Activated T-cell treated with anti-CD3 and anti-CD28 coated beads, Interleukin-2, amount 50 U/mL, for 72 hours (primary cell): ENCODE results near the gene CDH10. TPM values are rescaled to one million over a fixed set of nuclear protein-coding genes. Genes with fewer than 3 reads are reported as not detected.

Experiments used
- ATAC-seq, 2 donors: fragments of 150-1000 bp; cut with Tn5 transposase; replicated peaks in 1 of 2; 2 replicates each; pipeline ENCODE4 v1.10.0; 2021; ENCODE audit warnings: moderate library complexity in 2 of 2, mild to moderate bottlenecking in 1 of 2
- DNase-seq, 2 donors: peaks; one replicate each; pipeline ENCODE4 v3.0.0; 2021 to 2022; ENCODE audit warnings: mixed read lengths in 1 of 2
- H3K27ac Mint-ChIP-seq: one replicate; pipeline ENCODE4 v1.8.0; 2022; ENCODE audit warnings: mild to moderate bottlenecking, moderate library complexity, mixed read lengths
- H3K27me3 Mint-ChIP-seq: one replicate; pipeline ENCODE4 v1.8.0; 2022; ENCODE audit warnings: low read depth, mixed read lengths
- H3K36me3 Mint-ChIP-seq, 2 donors: one replicate each; pipeline ENCODE4 v1.8.0; 2022; ENCODE audit warnings: mixed read lengths in 2 of 2, mild to moderate bottlenecking in 1 of 2; ENCODE audit not compliant: insufficient read depth in 2 of 2
- H3K4me1 Mint-ChIP-seq: one replicate; pipeline ENCODE4 v1.8.0; 2022; ENCODE audit warnings: low read depth, mixed read lengths
- H3K4me3 Mint-ChIP-seq, 2 donors: one replicate each; pipeline ENCODE4 v1.8.0; 2022; ENCODE audit warnings: mild to moderate bottlenecking in 2 of 2, mixed read lengths in 2 of 2, moderate library complexity in 2 of 2
- H3K9me3 Mint-ChIP-seq, 2 donors: one replicate each; pipeline ENCODE4 v1.8.0; 2022; ENCODE audit warnings: mixed read lengths in 2 of 2
- total RNA-seq, 2 donors: library from RNA; stranded (reverse); gene quantifications; one replicate each; pipeline ENCODE4 v1.2.3, GENCODE V29; 2022

Gene CDH10
- total RNA-seq, 2 donors from 2014 or later, result not detected

DNA sequence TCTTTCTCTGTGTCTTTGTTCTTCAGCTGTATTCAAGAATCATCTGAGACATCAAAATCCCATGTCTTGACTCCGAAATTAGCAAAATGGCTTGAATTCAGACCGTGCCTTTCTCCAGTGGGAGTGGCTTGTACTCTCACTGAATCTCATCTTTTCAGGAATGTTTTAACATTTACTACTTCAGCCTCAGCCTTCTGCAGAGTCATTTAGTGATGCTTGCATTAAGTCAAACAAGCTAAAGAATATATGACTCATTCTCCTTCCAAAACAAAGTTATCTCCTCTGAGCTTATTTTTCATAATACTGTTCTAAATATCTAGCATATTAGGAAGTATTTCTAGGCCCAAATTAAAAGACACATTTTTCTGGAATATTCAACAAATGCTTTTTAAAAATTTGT, 205.3 kb downstream of the CDH10 start:
- no peak overlapping the region for H3K27ac Mint-ChIP-seq
- no peaks in the 10 kb centered on the region for H3K27me3 Mint-ChIP-seq
- H3K36me3 Mint-ChIP-seq, result peaks cover 0 to 2% of the 10 kb centered on the region in 2 donors
- ATAC-seq, result no peak
- peaks cover 2 to 15% of the 10 kb centered on the region in 2 donors for H3K9me3 Mint-ChIP-seq
- no peak overlapping the region for H3K4me3 Mint-ChIP-seq
- H3K4me1 Mint-ChIP-seq, result no peaks in the 10 kb centered on the region
- DNase-seq, result no peak
